Measurements from ENCODE around the gene ZNF32.

The ZNF32 gene

GRCh38 chr10:43679509-43679908 is 30.8 kb upstream of the ZNF32 start:
- Histone ChIP-seq H3K9ac (ENCODE audit: low read length) (no peak overlapping the region), H3K27ac (ENCODE audit: low read depth, low read length) (no peak overlapping the region), H3K9me2 (replicated peaks; ENCODE audit: insufficient read depth, low read length) (no peaks in the 10 kb centered on the region), H3K9me3 (ENCODE audit: insufficient read depth, low read length) (no peaks in the 10 kb centered on the region), H3K79me2 (ENCODE audit: insufficient read depth, low read length) (no peaks in the 10 kb centered on the region), H3K4me3 (ENCODE audit: insufficient read depth, low read length, poor library complexity, severe bottlenecking) (no peak overlapping the region), H3K36me3 (ENCODE audit: low read length) (no peaks in the 10 kb centered on the region), H3K4me2 (ENCODE audit: low read depth, low read length, poor library complexity, severe bottlenecking) (no peak overlapping the region), H3F3A (ENCODE audit: insufficient read depth) (no peaks in the 10 kb centered on the region), H3K27me3 (ENCODE audit: low read length) (no peaks in the 10 kb centered on the region), H4K20me1 (ENCODE audit: low read depth, low read length) (no peaks in the 10 kb centered on the region), H2AFZ (ENCODE audit: low read depth, low read length, severe bottlenecking) (no peak overlapping the region)
- TF ChIP-seq EZH2phosphoT487 (conservative IDR thresholded peaks at IDR 0.05; ENCODE audit: low read length) (no peak), CTCF (IDR thresholded peaks at IDR 0.05; ENCODE audit: insufficient read depth, low read length, poor library complexity, severe bottlenecking) (no peak)

GRCh38 chr10:43678654-43679053 is 30.0 kb upstream of the ZNF32 start:
- no peak overlapping the region for H3K9ac ChIP-seq (ENCODE audit: low read length)
- H3K9me3 ChIP-seq (ENCODE audit: insufficient read depth, low read length) = no peaks in the 10 kb centered on the region
- no peak overlapping the region for H3K27ac ChIP-seq (ENCODE audit: low read depth, low read length)
- H3K4me2 ChIP-seq (ENCODE audit: low read depth, low read length, poor library complexity, severe bottlenecking) = no peak overlapping the region
- no peaks in the 10 kb centered on the region for H3K79me2 ChIP-seq (ENCODE audit: insufficient read depth, low read length)
- H3K9me2 ChIP-seq (replicated peaks; ENCODE audit: insufficient read depth, low read length) = no peaks in the 10 kb centered on the region
- TF ChIP-seq CTCF (IDR thresholded peaks at IDR 0.05; ENCODE audit: insufficient read depth, low read length, poor library complexity, severe bottlenecking) (no peak), EZH2phosphoT487 (conservative IDR thresholded peaks at IDR 0.05; ENCODE audit: low read length) (no peak)
- H2AFZ ChIP-seq (ENCODE audit: low read depth, low read length, severe bottlenecking) = no peak overlapping the region
- no peak overlapping the region for H3K4me3 ChIP-seq (ENCODE audit: insufficient read depth, low read length, poor library complexity, severe bottlenecking)
- no peaks in the 10 kb centered on the region for H3K36me3 ChIP-seq (ENCODE audit: low read length)
- no peaks in the 10 kb centered on the region for H4K20me1 ChIP-seq (ENCODE audit: low read depth, low read length)
- H3F3A ChIP-seq (ENCODE audit: insufficient read depth) = no peaks in the 10 kb centered on the region
- H3K27me3 ChIP-seq (ENCODE audit: low read length) = no peaks in the 10 kb centered on the region

- H3K9ac ChIP-seq (ENCODE audit: low read length) = no peak overlapping the region
- H3K36me3 ChIP-seq (ENCODE audit: low read length) = no peaks in the 10 kb centered on the region
- H3K9me3 ChIP-seq (ENCODE audit: insufficient read depth, low read length) = no peaks in the 10 kb centered on the region
- no peaks in the 10 kb centered on the region for H4K20me1 ChIP-seq (ENCODE audit: low read depth, low read length)
- TF ChIP-seq EZH2phosphoT487 (conservative IDR thresholded peaks at IDR 0.05; ENCODE audit: low read length) (no peak), CTCF (IDR thresholded peaks at IDR 0.05; ENCODE audit: insufficient read depth, low read length, poor library complexity, severe bottlenecking) (no peak)
- H3K4me3 ChIP-seq (ENCODE audit: insufficient read depth, low read length, poor library complexity, severe bottlenecking) = no peak overlapping the region
- no peak overlapping the region for H2AFZ ChIP-seq (ENCODE audit: low read depth, low read length, severe bottlenecking)
- H3K79me2 ChIP-seq (ENCODE audit: insufficient read depth, low read length) = no peaks in the 10 kb centered on the region
- no peaks in the 10 kb centered on the region for H3K9me2 ChIP-seq (replicated peaks; ENCODE audit: insufficient read depth, low read length)
- no peak overlapping the region for H3K4me2 ChIP-seq (ENCODE audit: low read depth, low read length, poor library complexity, severe bottlenecking)
- H3F3A ChIP-seq (ENCODE audit: insufficient read depth) = no peaks in the 10 kb centered on the region
- H3K27me3 ChIP-seq (ENCODE audit: low read length) = no peaks in the 10 kb centered on the region
- no peak overlapping the region for H3K27ac ChIP-seq (ENCODE audit: low read depth, low read length)
Measured at GRCh38 chr10:43676901-43677300, 28.2 kb upstream of the ZNF32 start.
